GM18499 (cell line): ENCODE results near the gene C17orf58.
"Not testable (repeated sequence)": the region's sequence is repeated elsewhere in the genome, so short reads cannot be mapped to it uniquely, and the experiment has no call there.

Source experiments
- ATAC-seq: cut with Tn5 transposase; IDR thresholded peaks from one replicate; pipeline ENCODE4 v1.9.1; 2021; ENCODE audit warnings: moderate number of reproducible peaks; ENCODE audit not compliant: insufficient read depth, unreplicated experiment

C17orf58 gene

DNA sequence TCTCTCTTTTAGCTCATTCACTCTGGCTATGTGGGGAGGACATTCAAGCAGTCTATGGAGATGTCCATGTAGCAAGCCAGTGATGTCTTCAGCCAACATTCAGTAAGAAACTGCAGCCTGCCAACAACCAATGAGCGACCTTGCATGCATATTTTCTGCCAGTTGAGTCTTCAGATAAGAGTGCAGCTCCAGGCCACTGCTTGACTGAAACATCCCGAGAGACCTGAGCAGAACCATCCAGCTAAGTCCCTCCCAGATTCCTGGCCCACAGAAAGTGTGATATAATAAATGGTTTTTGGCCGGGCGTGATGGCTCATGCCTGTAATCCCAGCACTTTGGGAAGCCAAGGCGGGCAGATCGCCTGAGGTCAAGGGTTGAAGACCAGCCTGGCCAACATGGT is 10.5 kb upstream of the C17orf58 start:
- ATAC-seq = no peak

- ATAC-seq = no peak
Observed at GRCh38 chr17:68004201-68004600, 7.9 kb upstream of the C17orf58 start.

GRCh38 chr17:67999291-67999911 is 3.1 kb upstream of the C17orf58 start:
- ATAC-seq = no peak

DNA sequence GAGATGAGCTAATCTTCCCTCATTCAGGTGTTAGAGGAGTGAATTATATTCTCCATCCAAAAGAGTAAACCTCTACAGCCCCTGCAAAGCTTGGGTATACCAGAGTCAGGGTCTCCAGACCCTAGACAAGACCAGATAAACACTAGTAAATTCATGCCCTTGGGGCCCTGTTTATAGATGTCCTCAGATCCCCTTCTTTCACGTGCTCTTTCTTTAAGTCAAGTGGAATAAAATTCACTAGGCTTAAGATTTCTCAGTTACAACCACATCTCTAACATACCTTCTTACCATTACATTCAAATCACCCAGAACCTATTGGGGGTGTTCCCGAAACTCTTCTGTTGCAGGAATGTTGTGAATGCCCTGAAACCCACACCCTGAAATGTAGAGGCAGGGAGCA is 2.2 kb upstream of the C17orf58 start:
- ATAC-seq = no peak

GRCh38 chr17:67995570-67996263 is 552 bp downstream of the C17orf58 start:
- no peak for ATAC-seq

DNA sequence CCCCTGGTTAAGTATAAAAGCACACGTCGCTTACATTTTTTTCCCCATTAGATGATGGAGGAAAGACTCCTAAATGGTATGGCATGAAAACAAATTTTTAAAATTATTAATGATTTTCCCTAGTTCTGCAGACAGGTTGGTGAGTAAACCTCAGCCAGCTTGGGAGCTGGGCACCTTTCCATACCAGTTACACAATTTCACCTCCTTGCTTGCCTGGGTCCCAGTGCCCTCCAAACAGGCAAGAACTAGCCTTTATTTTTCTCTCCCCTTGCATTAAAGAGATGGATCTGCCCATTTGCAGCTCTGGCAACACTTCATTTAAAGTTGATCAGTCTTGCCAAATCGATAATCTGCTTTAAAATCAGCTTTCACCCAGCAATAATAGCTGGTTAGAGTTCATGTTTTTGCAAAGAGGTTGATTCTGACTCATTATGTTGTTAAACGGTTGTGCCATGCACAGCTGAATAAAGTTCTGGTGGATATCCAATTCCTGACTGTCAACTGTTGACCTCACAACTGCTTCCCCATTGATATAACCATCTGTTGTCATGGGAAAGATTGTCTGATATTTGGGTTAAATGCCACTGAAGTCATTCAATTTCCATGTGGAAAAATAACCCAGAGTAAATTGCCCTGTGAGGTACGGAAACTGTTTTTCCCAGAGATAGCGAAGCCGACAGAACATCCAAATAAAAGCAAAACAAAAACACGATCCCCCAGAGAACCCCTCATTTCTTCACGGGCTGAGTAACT is 1.3 kb downstream of the C17orf58 start:
- no peak for ATAC-seq

DNA sequence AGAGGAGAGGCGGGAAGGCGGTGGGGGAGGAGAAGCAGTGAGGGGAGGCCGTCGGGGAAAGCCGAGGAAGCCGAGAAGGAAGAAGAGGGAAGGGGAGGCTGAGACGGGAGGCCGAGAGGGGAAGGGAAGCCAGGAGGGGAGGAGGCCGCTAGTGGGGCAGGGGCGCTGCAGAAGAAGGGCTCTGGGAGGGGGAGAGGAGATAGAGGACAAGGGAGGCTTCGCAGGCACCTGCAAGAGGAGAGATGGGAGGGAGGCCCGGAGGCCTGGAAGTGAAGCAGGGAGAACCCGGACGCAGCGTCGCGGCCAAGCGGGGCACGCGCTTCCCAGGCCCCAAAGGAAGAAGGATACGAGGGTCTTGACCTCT is 2.3 kb downstream of the C17orf58 start:
- no peak for ATAC-seq

- peak; percentile 35 for ATAC-seq
Observed at GRCh38 chr17:67993153-67993997, 2.9 kb downstream of the C17orf58 start.

DNA sequence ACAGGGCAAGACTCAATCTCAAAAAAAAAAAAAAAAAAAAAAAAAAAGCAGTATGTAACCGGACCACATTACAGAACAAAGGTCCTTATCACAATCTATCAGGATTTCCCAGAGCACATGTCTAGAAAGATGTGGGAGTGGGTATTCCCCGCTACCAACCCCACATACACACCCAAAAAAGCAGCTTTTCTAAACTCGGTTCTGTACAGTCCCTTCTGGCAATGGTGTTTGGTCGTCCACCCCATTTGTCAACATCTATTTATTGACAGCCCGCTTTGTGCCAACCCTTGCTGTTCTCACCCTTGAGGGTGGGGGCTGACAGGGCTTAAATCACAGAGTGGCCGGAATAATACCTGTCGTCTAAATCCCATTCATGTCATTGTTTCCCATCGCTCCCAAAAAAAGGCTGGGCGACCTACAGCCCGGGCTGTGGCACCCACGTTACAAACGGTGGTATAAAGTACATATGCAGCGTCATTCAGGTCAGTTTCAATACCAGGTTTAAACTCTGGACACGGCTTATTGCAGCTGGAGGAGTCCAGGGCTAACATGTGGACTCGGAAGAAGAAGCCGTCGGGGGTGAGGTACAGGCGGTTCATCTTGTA is 3.6 kb downstream of the C17orf58 start:
- no peak for ATAC-seq

- ATAC-seq = no peak
Observed at GRCh38 chr17:67990909-67991308, 5.4 kb downstream of the C17orf58 start.

GRCh38 chr17:67983383-67983688 is 12.9 kb downstream of the C17orf58 start:
- ATAC-seq = no peak

GRCh38 chr17:67982686-67983382 is 13.4 kb downstream of the C17orf58 start:
- ATAC-seq = no peak

GRCh38 chr17:67982034-67982640 is 14.1 kb downstream of the C17orf58 start:
- ATAC-seq = no peak

DNA sequence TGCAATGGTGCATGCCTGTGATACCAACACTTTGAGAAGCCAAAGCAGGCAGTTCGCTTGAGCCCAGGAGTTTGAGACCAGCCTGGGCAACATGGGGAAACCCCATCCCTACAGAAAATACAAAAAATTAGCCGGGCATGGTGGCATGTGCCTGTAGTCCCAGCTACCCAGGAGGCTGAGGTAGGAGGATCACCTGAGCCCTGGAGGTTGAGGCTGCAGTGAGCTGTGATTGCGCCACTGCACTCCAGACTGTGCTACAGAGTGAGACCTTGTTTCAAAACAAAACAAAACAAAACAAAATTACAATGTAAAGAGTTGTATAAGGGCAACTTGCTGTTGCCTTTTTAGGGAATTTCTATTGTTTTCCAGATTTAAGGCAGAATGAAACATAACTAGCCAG is 15.4 kb downstream of the C17orf58 start:
- not testable (repeated sequence) for ATAC-seq

GRCh38 chr17:67980456-67980855 is 15.8 kb downstream of the C17orf58 start:
- no peak for ATAC-seq

- not testable (repeated sequence) for ATAC-seq
Observed at GRCh38 chr17:67976306-67976705, 20.0 kb downstream of the C17orf58 start.

GRCh38 chr17:67974598-67975066 is 21.6 kb downstream of the C17orf58 start:
- no peak for ATAC-seq

- no peak for ATAC-seq
Observed at GRCh38 chr17:67974185-67974584, 22.1 kb downstream of the C17orf58 start.

DNA sequence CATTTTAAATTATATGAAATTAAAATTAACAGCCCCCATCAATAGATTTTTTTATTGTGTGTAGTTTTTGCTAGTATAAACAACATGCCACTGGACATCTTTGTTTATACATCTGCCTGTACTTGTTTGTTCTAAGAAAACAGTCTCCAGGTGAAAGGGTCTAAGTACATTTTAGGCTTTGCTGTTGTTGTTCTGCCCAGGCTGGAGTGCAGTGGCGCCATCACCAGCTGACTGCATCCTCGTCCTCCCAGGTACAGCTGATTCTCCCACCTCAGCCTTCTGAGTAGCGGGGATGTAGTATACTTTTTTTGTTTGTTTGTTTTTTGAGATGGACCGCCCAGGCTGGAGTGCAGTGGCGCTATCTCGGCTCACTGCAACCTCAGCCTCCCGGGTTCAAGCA is 25.5 kb downstream of the C17orf58 start:
- ATAC-seq = no peak
